HUES64 (cell line): Measurements from ENCODE around the gene HRH3.

Experiments
- H3K27ac ChIP-seq: 2 replicates; pipeline ENCODE4 v1.7.0; 2013; ENCODE audit warnings: low read depth, low read length, inconsistent platforms
- H3K27me3 ChIP-seq: 2 replicates; pipeline ENCODE4 v1.6.1; 2013; ENCODE audit warnings: mild to moderate bottlenecking, low read length; ENCODE audit not compliant: insufficient read depth
- H3K36me3 ChIP-seq: 2 replicates; pipeline ENCODE4 v1.6.1; 2013; ENCODE audit warnings: mild to moderate bottlenecking, low read length; ENCODE audit not compliant: insufficient read depth
- H3K4me1 ChIP-seq: 2 replicates; pipeline ENCODE4 v1.6.1; 2013; ENCODE audit warnings: mild to moderate bottlenecking, low read length, moderate library complexity; ENCODE audit not compliant: insufficient read depth
- H3K4me3 ChIP-seq: 2 replicates; pipeline ENCODE4 v1.5.1; 2013; ENCODE audit warnings: mild to moderate bottlenecking, low read length, moderate library complexity
- H3K9ac ChIP-seq: 2 replicates; pipeline ENCODE4 v1.6.1; 2013; ENCODE audit warnings: mild to moderate bottlenecking, low read depth, low read length
- H3K9me3 ChIP-seq: 2 replicates; pipeline ENCODE4 v1.6.1; 2013; ENCODE audit warnings: low read depth, low read length; ENCODE audit not compliant: insufficient read depth
- WGBS: fragments of 150-250, 120-280 bp; methylation state at CpG from one replicate; pipeline ENCODE4 v1.1.7; 2013; ENCODE audit warnings: missing lambda C conversion rate; 5-methylcytosine and 5-hydroxymethylcytosine counted together

The HRH3 gene

DNA sequence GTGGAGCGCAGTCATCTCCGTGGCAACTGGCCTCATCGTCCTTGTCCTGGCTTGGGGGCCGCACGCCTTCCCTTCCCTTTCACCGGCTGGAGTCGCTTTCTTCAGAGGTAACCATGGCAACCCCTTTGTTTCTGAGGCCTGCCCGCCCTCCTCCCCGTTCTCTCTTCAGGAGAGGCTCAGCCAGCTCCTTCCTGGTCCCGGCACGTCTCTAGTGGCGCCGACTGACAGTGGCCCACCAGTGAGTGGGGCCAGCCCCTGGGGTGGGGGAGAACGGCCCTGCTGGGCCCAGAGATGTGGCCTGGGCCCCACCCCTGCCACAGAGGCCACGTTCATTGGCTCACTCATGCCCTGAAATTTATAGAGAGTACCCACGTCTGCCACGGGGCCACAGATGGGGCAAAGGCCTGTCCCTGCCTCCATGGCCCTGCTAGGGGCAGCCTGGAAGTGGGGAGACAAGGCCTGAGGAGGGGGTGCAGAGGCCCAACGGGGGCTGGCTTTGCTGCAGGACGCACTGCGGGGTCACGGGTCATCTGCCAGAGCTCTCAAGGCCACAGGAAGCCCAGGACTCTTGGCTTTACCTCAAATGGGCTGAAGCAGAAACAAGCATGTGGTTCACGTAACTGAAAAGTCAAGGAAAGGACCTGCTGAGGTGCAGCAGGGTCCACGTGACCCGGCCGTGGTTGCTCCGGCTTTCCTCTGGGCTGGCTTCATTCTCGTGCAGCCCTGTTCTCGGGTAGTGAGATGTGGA is 16.9 kb upstream of the HRH3 start:
- Histone ChIP-seq H3K9ac (no peak overlapping the region), H3K4me3 (no peak overlapping the region), H3K27me3 (no peaks in the 10 kb centered on the region), H3K36me3 (peaks cover under 1% of the 10 kb centered on the region; the same call in 1 of the 2 replicates), H3K27ac (no peak overlapping the region), H3K9me3 (no peaks in the 10 kb centered on the region), H3K4me1 (0 out of 2 replicates have a peak, but pooled peaks cover 8% of the 10 kb centered on the region)
- WGBS, result 61% methylated on average over 27 of the region's 28 CpGs

- no peak overlapping the region for H3K27ac ChIP-seq
- H3K9me3 ChIP-seq, result no peaks in the 10 kb centered on the region
- H3K27me3 ChIP-seq, result no peaks in the 10 kb centered on the region
- 84% methylated on average over 6 of the region's 6 CpGs for WGBS
- H3K36me3 ChIP-seq, result no peaks in the 10 kb centered on the region; the same call in 1 of the 2 replicates
- H3K4me1 ChIP-seq, result 0 out of 2 replicates have a peak, but pooled peaks cover 8% of the 10 kb centered on the region
- no peak overlapping the region for H3K4me3 ChIP-seq
- no peak overlapping the region for H3K9ac ChIP-seq
These were observed 16.1 kb upstream of the HRH3 start for GRCh38 chr20:62236200-62236599.

DNA sequence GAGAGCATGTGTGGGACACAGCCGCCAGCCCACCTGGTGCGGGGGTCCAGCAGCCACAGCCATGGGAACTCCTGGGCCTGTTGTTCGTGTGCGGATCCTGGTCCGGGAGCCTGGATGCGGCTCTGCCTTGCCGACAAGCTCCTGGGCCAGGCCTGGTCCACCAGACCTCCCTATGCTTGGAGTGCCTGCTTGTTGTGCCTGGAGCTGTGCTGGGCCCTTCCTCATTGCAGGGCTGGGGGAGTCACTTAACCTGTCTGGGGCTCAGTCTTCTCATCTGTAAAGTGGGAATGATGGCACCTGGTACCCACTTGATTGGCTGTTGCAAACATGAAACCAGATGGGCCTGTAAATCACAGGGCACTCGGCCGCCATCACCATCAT is 15.7 kb upstream of the HRH3 start:
- H3K4me1 ChIP-seq, result 0 out of 2 replicates have a peak, but pooled peaks cover 8% of the 10 kb centered on the region
- no peak overlapping the region for H3K4me3 ChIP-seq
- no peak overlapping the region for H3K9ac ChIP-seq
- H3K27me3 ChIP-seq, result no peaks in the 10 kb centered on the region
- H3K9me3 ChIP-seq, result no peaks in the 10 kb centered on the region
- H3K27ac ChIP-seq, result no peak overlapping the region
- no peaks in the 10 kb centered on the region; the same call in 1 of the 2 replicates for H3K36me3 ChIP-seq
- 92% methylated on average over 9 of the region's 9 CpGs for WGBS

DNA sequence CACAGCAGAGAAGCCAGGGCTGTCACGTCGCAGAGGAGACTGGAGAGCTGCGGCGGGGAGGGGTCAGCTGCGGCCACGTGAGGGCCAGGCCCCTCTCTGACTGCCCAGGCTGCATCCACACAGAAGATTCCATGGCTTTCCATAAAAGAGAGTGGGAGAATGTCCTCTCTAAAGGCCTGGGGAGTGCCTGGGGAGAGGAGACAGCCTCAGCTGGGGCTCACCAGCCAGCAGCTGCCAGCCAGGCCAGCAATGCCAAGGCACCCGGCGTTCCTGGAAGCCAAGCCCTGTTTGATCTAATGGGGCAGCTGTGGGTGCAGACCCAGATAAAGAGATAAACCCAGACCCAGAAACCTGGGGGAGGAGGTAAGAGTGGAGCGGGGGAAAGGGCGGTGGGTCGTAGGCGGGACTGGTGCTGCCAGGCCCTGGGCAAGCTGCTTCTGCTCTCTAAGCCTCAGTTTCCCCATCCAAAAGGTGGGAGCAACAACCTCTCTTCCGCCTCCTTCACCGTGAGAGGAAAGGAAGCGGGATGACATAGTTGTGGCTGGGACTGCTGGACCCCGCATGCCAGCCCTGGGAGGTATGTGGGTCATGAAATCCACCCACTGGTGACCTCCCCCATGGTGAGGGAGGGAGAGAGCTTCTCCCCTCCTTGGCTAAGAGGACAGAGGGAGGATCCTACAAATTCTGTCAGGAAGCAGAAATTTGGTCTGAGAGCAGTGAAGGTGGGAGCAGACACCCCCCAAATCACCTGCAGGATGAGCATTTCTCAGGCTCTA is 15.1 kb upstream of the HRH3 start:
- 91% methylated on average over 15 of the region's 16 CpGs for WGBS
- Histone ChIP-seq H3K27me3 (no peaks in the 10 kb centered on the region), H3K9me3 (no peaks in the 10 kb centered on the region), H3K36me3 (no peaks in the 10 kb centered on the region), H3K9ac (no peak overlapping the region), H3K27ac (no peak overlapping the region), H3K4me1 (0 out of 2 replicates have a peak, but pooled peaks cover 8% of the 10 kb centered on the region), H3K4me3 (no peak overlapping the region)

DNA sequence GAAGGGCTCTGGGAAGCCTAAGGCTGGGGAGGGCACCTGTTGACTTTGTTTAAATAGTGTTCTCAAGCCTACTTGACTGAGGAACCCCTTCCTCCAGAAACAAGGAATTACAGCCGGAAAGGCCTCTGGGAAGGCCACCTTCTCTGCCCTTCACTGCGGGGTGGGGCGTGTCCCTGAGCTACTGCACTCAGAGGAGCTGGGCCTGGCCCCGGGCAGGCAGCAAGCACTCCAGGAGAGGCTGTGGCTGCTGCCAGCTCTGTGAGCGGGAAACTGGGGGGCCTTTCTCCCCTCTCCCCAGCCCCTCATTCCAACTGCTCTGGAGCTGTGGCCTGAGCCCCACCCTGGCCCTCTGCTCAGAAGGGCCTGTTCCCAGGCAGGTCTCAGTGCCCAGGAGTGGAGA is 14.3 kb upstream of the HRH3 start:
- H3K9ac ChIP-seq, result no peak overlapping the region
- 82% methylated on average over 5 of the region's 5 CpGs for WGBS
- no peaks in the 10 kb centered on the region for H3K9me3 ChIP-seq
- no peak overlapping the region for H3K27ac ChIP-seq
- no peak overlapping the region for H3K4me3 ChIP-seq
- H3K36me3 ChIP-seq, result no peaks in the 10 kb centered on the region
- H3K27me3 ChIP-seq, result no peaks in the 10 kb centered on the region
- 0 out of 2 replicates have a peak, but pooled peaks cover 4% of the 10 kb centered on the region for H3K4me1 ChIP-seq

DNA sequence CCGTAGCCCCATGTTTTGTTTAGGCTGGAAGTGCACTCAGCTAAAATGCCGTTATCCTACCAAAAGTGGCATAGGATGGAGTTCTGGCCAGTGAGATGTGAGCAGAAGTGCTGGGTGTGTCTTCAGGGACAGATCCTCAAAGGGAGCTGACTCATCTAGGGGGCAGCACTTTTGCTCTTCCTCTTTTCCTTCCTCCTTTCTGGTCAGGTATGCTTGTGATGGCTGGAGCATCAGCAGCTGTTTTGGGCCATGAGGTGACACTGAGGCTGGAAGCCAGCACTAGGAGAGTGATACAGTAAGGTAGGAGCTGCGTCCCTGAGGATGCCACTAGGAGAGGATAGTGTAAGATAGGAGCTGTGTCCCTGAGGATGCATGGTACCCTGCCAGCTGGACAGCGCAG is 13.6 kb upstream of the HRH3 start:
- no peak overlapping the region for H3K27ac ChIP-seq
- no peaks in the 10 kb centered on the region for H3K27me3 ChIP-seq
- H3K9ac ChIP-seq, result no peak overlapping the region
- whole genome bisulfite sequencing, result 92% methylated on average over 4 of the region's 4 CpGs
- H3K36me3 ChIP-seq, result no peaks in the 10 kb centered on the region
- 0 out of 2 replicates have a peak, but pooled peaks cover 2% of the 10 kb centered on the region for H3K4me1 ChIP-seq
- no peaks in the 10 kb centered on the region for H3K9me3 ChIP-seq
- H3K4me3 ChIP-seq, result no peak overlapping the region

GRCh38 chr20:62232770-62233645 is 12.9 kb upstream of the HRH3 start:
- H3K4me3 ChIP-seq, result no peak overlapping the region
- H3K27ac ChIP-seq, result no peak overlapping the region
- H3K9me3 ChIP-seq, result no peaks in the 10 kb centered on the region
- no peak overlapping the region for H3K9ac ChIP-seq
- H3K4me1 ChIP-seq, result 0 out of 2 replicates have a peak, but pooled peaks cover 2% of the 10 kb centered on the region
- no peaks in the 10 kb centered on the region for H3K27me3 ChIP-seq
- no peaks in the 10 kb centered on the region for H3K36me3 ChIP-seq
- 83% methylated on average over 18 of the region's 18 CpGs for WGBS

DNA sequence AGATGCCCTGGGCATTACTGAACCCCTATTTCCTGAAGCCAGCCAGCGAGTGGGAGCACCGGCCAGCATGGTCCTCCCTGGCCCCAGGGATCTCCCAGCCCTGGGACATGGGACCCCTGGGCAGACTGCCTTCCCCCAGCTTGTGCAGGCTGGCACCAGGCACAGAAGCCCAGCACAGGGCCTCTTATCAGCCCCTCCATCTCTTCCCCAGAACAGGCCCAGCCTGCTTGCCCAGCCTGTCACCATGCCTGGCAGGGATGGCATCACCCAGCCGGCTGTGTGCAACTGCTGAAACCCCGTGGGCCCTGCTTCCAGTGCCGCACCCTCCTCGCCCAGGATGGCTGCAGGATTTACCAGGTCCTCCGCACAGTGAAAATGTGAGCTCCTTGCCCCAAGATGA is 12.1 kb upstream of the HRH3 start:
- Histone ChIP-seq H3K4me3 (no peak overlapping the region), H3K9me3 (no peaks in the 10 kb centered on the region), H3K27me3 (no peaks in the 10 kb centered on the region)

GRCh38 chr20:62231292-62231691 is 11.2 kb upstream of the HRH3 start:
- Histone ChIP-seq H3K27me3 (no peaks in the 10 kb centered on the region), H3K4me1 (0 out of 2 replicates have a peak, but pooled peaks cover under 1% of the 10 kb centered on the region), H3K4me3 (no peak overlapping the region), H3K9ac (no peak overlapping the region), H3K9me3 (no peaks in the 10 kb centered on the region), H3K36me3 (no peaks in the 10 kb centered on the region), H3K27ac (no peak overlapping the region)
- 82% methylated on average over 6 of the region's 6 CpGs for WGBS

More for the DNA sequence above, 12.1 kb upstream of the HRH3 start:
- H3K27ac ChIP-seq, result no peak overlapping the region
- no peak overlapping the region for H3K9ac ChIP-seq
- no peaks in the 10 kb centered on the region for H3K36me3 ChIP-seq
- 92% methylated on average over 7 of the region's 7 CpGs for WGBS
- H3K4me1 ChIP-seq, result 0 out of 2 replicates have a peak, but pooled peaks cover 2% of the 10 kb centered on the region

DNA sequence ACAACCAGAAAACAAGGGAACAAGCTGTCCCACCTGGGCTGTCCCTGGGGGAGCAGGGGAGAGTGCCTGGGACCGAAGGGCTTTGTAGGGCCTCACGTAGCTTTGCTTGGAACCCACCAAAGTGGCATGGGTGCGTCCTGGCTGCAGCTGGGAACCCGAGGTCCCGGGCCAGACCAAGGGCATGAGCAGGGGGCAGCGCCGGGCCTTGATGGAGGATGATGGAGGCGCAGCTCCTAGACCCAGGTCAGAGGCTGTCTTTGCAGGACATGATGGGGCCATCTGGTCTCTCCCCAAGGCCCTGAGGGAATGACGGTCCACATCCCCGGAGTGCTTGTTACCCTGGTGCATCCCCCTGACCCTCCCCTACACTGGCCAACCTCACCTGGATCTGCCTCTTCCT is 10.6 kb upstream of the HRH3 start:
- Histone ChIP-seq H3K27me3 (no peaks in the 10 kb centered on the region), H3K27ac (no peak overlapping the region), H3K9ac (no peak overlapping the region), H3K4me3 (no peak overlapping the region), H3K4me1 (no peaks in the 10 kb centered on the region), H3K9me3 (no peaks in the 10 kb centered on the region), H3K36me3 (no peaks in the 10 kb centered on the region)
- 93% methylated on average over 10 of the region's 10 CpGs for WGBS
